Suppressor macrophage treated with lipopolysaccharide for 1 hour (primary cell): ENCODE results near the gene SLC10A6.

Source experiments
- DNase-seq, 3 donors: peaks; one replicate each; pipeline ENCODE4 v3.0.0-alpha.2; 2020 to 2022

SLC10A6 gene

DNA sequence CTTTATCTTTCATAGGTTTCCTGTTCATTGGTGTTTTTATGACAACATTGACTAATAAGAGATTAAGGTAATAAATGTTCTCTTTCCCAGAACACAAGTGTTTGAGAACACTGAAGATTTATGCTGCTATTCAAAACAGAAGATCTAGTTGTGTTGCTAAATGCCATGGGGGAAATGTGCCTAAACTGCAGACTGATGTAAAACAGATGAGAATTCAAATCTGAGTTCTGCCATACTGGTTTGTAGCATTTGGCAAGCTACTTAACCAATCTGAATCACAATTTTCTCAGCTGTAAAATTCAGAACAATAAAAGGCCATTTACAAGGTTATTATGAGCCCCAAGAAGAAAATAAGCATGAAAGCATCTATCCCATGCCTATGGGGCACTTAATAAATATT, 2.3 kb downstream of the SLC10A6 start:
- DNase-seq = no peak

DNA sequence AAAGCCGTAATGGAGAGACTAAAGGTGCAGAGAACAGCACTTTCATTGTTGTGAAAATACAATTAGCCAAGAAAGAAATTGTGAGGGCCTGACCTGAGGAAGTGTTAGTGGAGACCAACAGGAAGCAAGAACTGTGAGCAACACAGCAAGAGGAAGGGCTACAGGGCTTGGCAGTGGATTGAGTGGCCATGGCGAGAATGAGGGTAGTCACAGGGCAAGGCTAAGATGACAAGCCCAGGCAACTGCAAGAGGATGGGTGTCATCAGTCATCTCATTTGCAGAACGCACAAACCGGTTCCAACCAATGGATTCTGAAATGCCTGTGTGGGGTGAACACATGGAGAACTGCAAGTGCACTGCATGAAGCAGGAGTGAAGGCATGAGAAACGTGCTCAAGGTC, 3.6 kb downstream of the SLC10A6 start:
- DNase-seq = peak in 2 of 3 donors; percentile 7

DNA sequence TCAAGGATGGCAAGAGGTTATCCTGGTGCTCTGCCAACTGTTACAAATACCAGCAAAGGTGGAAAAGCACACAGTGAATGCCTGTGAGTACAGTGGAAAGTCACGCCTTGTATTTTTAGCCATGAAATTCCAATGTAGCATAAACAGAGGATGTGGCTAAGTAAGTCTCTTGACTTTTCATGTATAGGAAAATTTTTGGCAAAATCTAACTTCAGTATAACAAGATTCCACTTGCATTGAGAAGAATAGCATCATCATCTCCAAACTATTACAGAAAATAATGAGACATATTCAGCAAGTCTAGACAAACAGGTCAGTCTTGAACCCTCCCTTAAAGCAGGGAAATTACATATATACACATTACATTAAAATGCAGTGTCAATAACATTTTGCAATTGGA, 7.9 kb downstream of the SLC10A6 start:
- no peak for DNase-seq

DNA sequence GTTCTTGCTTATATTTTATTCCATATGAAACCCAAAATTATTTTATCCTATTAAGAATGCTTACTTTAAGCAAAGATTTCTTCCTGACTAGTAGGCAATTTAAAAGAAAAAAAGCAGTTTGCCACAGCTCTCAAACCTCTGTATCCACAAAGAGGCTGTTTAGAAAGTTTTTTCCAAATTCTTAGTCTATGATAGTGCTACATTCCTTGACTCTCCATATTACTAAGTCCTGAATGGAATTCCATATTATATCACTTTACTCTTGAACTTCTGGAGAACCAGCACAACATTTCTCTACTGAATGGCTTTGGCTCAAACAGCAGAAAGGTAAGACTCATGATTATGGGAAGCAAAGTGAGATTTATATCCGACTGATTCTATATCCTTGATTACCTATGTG, 8.3 kb downstream of the SLC10A6 start:
- no peak for DNase-seq

DNA sequence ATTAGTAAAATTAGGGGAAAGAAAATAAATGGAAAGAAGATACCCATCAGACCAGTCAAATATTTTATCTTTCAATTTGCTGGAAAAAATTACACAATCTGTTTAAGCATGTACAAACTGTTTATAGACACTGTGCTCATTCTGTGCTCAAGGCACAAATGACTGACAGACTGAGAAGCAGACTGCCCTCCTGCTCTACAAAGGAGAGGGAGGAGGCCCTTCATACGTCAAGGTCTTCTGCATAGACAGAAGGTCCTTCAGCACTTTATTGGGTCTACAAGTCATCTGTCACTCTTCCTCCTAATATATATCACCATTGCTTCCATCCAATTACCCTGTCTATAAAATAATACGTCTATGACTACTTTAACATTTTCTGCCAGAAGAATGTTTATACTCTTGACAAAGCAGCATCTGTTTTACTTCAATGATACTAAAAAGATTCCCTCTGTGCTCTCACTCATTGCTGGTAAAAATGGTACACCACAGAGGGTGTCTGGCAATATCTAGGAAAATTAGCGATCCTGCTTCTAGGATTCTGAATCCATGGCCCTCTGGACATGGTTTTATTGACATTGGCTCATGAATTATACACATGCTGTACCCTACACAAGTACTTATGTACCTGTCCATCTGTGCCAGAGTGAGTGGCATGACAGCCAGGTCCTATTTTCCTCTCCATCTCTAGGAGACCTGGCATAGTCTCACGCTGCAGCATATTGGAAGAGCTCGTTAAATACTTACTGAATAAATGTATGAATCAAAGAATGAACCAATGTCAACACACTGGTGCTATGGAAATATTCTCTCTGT, 11.3 kb downstream of the SLC10A6 start:
- no peak for DNase-seq

DNA sequence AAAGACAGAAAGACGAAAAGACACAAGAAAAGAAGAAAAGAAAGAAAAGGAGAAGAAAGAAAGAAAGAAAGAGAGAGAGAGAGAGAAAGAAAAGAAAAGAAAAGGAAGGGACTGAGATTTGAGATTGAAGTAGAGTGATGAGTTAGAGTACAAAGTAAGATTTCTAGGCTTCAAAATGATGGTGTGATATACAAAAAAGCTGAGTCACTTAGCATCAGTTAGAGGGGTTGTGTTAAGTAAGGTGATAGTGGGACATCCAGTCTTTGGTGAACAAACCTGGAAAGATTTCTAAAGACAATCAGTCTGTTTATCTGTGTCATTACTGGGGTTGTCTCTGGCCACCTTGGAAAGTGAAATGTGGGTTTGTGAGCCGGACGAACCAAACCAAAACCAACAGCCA, 13.5 kb downstream of the SLC10A6 start:
- DNase-seq = no peak

DNA sequence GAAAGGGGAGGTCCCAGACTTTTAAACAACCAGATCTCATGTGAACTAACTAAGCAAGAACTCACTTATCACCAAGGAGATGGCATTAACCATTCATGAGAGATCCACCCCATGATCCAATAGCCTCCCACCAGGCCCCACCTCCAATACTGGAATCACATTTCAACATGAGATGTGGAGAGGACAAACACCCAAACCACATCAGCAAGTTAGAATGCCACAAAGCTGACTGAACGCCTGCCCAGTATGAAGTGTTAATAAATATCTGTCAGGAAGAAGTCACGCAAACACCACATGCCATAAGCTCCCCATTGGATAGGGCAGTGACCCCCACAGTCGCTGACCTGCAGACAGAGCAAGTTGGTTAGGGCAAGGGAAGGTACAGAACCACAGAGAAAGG, 14.3 kb downstream of the SLC10A6 start:
- DNase-seq = no peak

DNA sequence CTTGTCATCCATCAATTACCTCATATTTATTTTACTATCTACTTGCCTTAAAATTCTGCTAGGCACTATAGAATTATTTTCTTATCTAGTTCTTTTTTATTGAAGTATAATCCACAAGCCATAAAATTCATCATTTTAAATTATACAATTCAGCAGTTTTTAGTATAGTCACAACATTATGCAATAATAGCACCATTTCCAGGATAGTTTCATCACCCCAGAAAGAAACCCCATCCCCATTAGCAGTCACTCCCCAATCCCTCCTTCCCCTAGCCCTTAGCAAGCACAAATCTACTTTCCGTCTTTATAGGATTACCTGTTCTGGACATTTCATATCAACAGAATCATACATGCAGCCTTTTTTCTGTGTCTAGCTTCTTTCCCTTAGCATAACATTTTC, 15.6 kb downstream of the SLC10A6 start:
- DNase-seq = no peak

DNA sequence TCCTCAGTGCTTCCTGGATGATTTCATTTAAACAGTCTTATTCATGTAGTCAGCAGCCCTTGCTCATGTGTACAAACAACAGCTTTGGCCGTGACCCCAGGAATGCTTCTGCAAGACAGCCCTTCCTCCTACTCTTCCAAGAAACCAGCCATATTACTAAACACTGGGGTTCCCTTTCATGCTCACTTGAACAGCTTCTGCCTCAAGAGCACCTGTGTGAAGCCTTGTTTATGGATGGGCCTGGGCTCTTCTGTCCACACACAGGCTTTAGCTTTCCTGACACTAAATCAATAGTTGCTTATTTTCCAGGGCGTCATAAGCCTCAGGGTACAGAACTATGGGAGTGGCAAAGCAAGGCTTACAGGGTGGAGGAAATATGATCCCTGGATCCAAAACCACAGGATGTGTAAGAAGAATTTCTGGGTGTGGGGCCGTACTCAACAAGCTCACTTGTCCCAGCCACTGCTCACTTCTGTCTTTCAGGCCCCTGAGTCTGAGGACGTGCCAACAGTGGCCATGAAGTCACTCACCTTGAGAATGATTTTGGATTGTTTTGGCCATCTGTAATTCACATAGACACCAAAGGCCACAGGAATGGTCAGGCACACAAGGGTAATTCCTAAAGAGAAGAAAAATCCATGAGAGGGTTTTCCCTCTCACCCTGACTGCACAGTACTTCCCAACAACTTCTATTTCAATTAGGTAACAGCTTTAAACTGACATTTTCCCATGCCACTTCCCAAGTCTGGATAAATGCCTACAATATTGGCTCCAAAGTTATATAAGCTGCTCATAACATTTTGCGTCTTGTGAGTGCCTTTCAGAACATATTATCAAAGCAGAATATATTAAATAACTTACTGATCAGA, 17.7 kb downstream of the SLC10A6 start:
- peak in 2 of 3 donors; percentile 18 to 43 for DNase-seq

DNA sequence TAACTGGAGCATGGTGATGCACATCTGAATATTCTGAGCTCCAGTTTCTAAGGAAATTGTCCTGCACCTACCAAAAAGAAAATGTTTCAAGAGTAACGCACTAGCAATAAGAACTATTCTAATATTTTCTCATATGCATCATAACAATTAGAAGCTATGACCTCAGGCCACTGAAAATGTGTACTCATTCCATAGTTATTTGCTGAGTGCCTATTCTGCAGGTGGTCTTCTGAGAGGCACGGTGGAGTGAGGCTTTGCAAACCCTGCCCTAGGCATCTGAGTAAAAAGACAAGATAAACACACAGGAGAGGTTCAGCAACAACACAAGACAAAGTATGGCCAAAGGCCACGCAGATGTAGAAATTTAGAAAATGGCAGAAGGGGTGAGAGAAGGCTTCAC, 23.7 kb downstream of the SLC10A6 start:
- no peak for DNase-seq

DNA sequence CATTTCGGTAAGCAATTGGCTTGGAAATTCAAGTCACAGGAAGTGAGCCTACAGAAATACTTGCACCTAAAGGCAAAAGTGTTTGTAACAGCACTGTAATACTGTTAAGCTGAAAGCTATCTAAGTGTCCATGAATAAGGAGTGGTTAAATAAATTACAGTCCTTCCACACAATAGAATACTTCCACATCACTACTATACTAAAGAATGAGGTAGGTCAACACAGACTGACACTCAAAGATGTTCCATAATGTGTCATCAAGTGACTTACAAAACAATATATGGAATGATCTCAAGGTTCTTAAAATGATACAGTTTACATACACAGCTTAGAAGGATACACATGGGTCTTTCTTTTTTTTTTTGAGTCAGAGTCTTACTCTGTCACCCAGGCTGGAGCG, 27.0 kb downstream of the SLC10A6 start:
- no peak for DNase-seq

DNA sequence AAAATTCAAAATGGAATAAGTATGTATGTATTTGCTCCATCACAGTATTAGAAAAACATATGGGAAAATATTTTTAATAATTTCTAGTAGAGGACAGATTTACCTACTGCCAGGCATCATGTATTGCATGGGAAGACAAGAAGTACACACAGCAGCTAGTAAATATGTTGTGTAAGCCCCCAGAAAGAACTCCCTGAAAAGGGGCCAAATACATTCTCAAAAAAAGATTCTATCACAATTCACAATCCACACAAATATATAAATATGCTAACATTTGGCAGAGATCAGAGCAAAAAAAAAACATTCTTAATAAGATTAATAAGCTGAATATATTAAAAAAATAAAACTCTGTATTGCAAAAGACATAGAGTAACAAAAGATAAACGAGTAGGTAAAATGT, 28.0 kb downstream of the SLC10A6 start:
- no peak for DNase-seq

DNA sequence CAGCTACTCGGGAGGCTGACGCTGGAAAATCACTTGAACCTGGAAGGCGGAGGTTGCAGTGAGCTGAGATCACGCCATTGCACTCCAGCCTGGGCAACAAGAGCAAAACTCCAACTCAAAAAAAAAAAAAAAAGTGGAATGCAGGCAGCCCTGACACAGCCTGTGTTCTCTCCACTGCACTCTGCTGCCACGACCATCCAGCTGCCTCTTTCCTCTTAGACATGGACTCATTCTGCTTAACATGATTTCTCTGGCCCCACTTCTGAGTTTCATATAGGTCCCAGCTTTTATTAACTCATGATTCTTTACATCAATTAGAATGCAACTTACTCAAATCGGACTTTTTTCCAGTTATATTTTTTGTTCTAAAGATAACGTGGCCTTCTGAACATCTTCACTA, 29.6 kb downstream of the SLC10A6 start:
- DNase-seq = no peak

DNA sequence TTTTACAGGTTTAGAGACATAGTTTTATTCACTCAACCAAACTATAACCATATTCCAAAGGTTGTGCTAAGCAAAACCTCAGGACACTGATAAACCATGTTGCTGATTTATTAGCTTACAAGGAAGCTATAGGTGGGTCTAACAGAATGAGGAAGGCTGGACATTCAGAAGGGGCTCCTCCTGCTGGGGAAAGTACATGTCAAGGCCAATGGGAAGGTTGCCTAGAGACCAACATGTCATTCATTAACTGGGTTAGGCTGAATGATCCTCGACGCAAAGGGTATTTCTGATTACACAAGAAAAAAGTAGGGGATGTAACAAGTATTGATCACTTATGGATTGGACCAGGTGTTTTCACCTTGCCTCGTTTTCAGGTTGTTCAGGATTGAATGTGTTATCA, 30.3 kb downstream of the SLC10A6 start:
- DNase-seq = no peak

DNA sequence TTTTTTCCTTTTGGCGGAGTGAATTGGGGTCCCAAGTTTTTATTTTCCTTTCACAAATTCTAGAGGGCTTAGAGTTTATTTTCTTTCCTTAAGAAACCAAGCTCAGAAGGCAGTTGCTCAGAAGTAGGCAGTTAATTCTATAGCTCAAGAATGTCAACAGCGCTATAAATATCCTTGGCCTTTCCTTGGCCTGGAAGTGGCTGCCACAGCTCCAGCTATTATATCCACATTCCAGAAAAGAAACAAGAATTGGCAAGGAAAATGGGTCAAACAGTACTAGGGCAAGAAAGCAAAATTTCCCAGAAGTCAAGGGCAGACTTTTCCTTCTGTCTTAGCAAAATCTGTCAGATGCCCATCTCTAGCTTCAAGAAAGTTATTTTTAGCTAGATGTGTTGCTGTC, 31.0 kb downstream of the SLC10A6 start:
- no peak for DNase-seq

DNA sequence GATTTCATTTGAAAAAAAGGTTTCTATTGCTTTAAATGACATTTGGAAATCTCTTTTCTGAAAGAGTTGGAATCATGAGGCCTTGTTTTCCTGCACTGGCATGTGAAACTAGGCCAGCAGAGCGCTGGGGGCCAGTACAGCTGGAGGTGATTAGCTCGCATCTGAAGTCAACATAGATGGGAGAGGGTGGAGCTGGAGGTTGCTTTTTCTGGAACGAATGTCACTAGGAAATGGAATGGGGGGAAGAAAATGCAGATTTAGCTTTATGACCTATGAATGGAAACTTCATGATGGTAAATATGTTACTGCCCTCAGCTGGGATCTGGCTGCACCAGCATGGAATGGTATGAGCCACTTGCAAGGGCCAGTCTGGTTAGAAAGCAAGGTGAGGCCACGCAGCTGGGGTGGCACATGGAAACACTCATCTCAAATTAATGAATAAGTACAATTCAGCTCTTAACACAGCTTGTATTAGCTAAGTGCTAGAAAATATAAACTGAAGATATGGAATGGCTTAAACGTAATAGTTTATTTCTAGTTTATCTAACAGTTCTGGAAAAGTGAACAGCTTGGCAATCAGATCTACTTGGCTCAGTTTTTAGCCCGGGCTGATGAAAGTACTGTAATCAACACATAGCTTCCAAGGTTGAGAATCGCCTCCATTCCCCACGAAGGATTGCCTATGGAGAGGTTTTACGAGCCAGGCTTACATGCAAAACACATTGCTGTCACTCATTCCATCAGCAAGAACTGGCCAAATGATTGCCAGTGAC, 32.5 kb downstream of the SLC10A6 start:
- no peak for DNase-seq

DNA sequence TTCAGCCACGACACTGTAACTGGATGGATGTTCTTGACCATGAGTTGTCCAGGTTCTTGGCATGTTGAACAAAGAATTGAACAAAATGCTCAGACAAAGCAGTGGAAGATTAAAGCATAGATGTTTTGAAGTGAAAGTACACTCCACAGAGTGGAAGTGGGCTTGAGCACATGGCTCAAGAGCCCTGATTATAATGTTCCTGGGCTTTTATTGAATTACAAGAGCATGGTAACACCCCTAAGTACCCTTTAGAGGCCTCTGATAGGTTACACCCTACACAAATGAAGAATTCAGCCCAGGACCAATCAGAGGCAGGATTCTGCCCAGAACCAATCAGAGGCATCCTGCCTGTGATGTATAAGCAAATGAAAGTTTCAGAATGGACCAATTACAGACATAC, 33.5 kb downstream of the SLC10A6 start:
- no peak for DNase-seq

DNA sequence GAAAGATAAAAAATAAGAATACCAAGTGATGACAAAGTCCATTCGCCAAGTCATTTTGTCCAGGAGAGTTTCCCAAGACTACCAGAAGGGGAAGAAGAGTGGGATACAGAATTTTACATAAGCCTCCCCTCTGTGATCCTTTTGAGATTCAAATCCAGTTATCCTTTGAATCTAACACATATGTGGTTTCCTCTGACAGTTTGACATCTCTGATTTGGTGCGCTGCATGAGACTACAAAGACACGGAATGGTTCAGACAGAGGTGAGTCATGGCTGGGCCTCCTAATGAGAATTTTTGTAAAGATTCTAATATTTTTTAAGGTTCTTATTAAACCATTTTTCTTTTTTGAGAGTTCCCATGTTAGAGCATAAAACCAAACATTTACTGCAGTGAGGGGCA, 38.3 kb downstream of the SLC10A6 start:
- no peak for DNase-seq

DNA sequence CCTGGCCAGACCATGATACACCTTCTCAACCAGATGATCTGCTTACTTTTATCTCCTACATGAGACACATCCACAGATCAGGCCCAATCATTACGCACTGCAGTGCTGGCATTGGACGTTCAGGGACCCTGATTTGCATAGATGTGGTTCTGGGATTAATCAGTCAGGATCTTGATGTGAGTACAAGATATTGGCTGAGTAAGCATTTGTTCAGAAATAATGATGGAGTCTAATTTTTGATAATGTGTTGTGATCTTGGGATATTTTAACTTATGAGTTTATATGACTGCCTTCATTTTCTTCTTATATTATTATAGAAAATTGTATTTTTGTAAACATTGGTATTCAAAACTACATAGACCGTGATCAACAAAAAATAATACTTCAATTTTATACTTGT, 39.4 kb downstream of the SLC10A6 start:
- no peak for DNase-seq

DNA sequence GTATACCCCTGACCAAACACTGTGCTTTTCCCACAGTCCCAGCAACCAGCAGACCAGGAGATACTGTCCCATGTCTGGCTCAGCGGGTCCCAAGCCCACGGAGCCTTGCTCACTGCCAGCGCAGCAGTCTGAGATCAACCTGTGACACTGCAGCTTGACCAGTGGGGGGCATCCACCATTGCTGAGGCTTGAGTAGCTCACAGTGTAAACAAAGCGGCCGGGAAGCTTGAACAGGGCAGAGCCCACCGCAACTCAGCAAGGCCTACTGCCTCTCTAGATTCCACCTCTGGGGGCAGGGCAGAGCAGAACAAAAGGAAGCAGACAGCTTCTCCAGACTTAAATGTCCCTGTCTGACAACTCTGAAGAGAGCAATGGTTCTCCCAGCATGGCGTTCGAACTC, 58.1 kb downstream of the SLC10A6 start:
- no peak for DNase-seq

DNA sequence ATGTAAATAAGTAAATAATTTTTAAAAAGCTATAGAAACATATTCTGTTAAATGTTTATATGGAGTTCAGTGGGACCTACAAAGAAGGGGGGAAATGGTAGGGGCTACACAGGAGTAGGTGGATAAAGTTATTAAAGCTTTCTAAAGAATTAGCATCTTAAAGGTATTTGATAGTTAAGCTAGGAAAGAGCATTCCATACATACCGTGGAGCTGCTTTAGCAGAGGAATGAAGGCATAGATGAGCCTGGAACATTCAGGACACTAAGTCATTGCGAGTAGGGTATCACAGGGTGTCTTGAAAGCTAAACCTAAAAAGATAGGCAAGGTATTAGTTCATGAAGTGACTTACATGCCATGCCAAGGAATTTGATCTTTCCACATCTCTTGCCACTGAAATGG, 60.4 kb downstream of the SLC10A6 start:
- no peak for DNase-seq

DNA sequence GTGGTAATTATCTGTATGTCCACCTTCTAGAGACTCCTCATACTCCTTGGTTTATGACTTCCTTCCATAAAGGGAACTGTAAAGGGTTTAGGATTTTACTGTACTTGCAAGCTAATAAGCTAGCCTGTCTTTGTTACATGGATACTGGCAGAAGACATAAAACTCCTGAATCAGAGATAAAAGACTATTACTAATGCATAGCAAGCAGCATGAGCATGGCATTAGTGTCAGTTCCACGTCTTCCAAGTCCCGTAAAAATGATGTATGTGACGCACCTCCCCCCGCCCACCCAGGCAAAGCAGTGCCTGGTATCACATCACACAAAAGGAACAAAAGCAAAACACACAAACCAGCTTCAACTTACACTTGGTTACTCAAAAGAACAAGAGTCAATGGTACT, 71.0 kb downstream of the SLC10A6 start:
- DNase-seq = no peak

DNA sequence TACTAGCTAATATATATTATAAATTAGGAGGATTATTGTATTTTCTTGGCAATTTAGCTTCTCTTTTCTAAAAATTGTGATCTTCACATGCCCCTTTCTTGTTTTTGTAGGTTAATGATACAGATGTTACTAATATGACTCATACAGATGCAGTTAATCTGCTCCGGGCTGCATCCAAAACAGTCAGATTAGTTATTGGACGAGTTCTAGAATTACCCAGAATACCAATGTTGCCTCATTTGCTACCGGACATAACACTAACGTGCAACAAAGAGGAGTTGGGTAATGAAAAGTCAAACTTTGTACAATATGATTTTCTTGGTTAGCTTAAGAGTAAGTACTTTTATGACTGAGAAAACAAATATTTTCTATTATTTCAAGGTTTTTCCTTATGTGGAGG, 74.1 kb downstream of the SLC10A6 start:
- DNase-seq = no peak
